ENCODE results near the gene VIPR2.
A peak's percentile ranks its signal among the peaks of the same experiment; 100 is the strongest.

Gene VIPR2

GRCh38 chr7:159028508-159029401 is 115.9 kb downstream of the VIPR2 start:
- no peak for DNase-seq (ENCODE audit: low read depth in 2 of 3, low spot score in 1 of 3)

- DNase-seq (ENCODE audit: low read depth in 2 of 3, low spot score in 1 of 3) = no peak
These were observed 116.7 kb downstream of the VIPR2 start for GRCh38 chr7:159027789-159028507.

GRCh38 chr7:159027056-159027788 is 117.4 kb downstream of the VIPR2 start:
- DNase-seq (ENCODE audit: low read depth in 2 of 3, low spot score in 1 of 3) = no peak

GRCh38 chr7:159026271-159027055 is 118.2 kb downstream of the VIPR2 start:
- DNase-seq (ENCODE audit: low read depth in 2 of 3, low spot score in 1 of 3) = no peak

GRCh38 chr7:159025161-159025779 is 119.4 kb downstream of the VIPR2 start:
- DNase-seq (ENCODE audit: low read depth in 2 of 3, low spot score in 1 of 3) = no peak

- DNase-seq (ENCODE audit: low read depth in 2 of 3, low spot score in 1 of 3) = no peak
These were observed 120.3 kb downstream of the VIPR2 start for GRCh38 chr7:159024280-159024951.

- no peak for DNase-seq (ENCODE audit: low read depth in 2 of 3, low spot score in 1 of 3)
These were observed 120.9 kb downstream of the VIPR2 start for GRCh38 chr7:159023746-159024145.

GRCh38 chr7:159023206-159023605 is 121.5 kb downstream of the VIPR2 start:
- no peak for DNase-seq (ENCODE audit: low read depth in 2 of 3, low spot score in 1 of 3)

- DNase-seq (ENCODE audit: low read depth in 2 of 3, low spot score in 1 of 3) = no peak
These were observed 122.3 kb downstream of the VIPR2 start for GRCh38 chr7:159022238-159022993.

- no peak for DNase-seq (ENCODE audit: low read depth in 2 of 3, low spot score in 1 of 3)
These were observed 123.7 kb downstream of the VIPR2 start for GRCh38 chr7:159020987-159021386.

- DNase-seq (ENCODE audit: low read depth in 2 of 3, low spot score in 1 of 3) = no peak
These were observed 125.6 kb downstream of the VIPR2 start for GRCh38 chr7:159019111-159019510.

GRCh38 chr7:159017741-159018140 is 126.9 kb downstream of the VIPR2 start:
- DNase-seq (ENCODE audit: low read depth in 2 of 3, low spot score in 1 of 3) = peak in 1 of 3 donors; percentile 31

- no peak for DNase-seq (ENCODE audit: low read depth in 2 of 3, low spot score in 1 of 3)
These were observed 127.5 kb downstream of the VIPR2 start for GRCh38 chr7:159017210-159017609.

GRCh38 chr7:159016591-159016990 is 128.1 kb downstream of the VIPR2 start:
- DNase-seq (ENCODE audit: low read depth in 2 of 3, low spot score in 1 of 3) = no peak

- DNase-seq (ENCODE audit: low read depth in 2 of 3, low spot score in 1 of 3) = no peak
These were observed 128.9 kb downstream of the VIPR2 start for GRCh38 chr7:159015454-159016410.

GRCh38 chr7:159015081-159015453 is 129.6 kb downstream of the VIPR2 start:
- no peak for DNase-seq (ENCODE audit: low read depth in 2 of 3, low spot score in 1 of 3)

- no peak for DNase-seq (ENCODE audit: low read depth in 2 of 3, low spot score in 1 of 3)
These were observed 130.2 kb downstream of the VIPR2 start for GRCh38 chr7:159014297-159015062.
